Measurements from ENCODE around the gene TMEM255B.

The TMEM255B gene

GRCh38 chr13:113770441-113770840 is 11.4 kb downstream of the TMEM255B start:
- H3K4me3 ChIP-seq (ENCODE audit: low read depth, low read length): no peak overlapping the region
- TF ChIP-seq CTCF (IDR thresholded peaks at IDR 0.05; ENCODE audit: borderline replicate concordance, insufficient read depth, low read depth, low read length): no peak

- no peak overlapping the region for H3K4me3 ChIP-seq (ENCODE audit: low read depth, low read length)
- TF ChIP-seq CTCF (IDR thresholded peaks at IDR 0.05; ENCODE audit: borderline replicate concordance, insufficient read depth, low read depth, low read length): no peak
These were observed 11.9 kb downstream of the TMEM255B start for GRCh38 chr13:113770937-113771336.

- H3K4me3 ChIP-seq (ENCODE audit: low read depth, low read length): no peak overlapping the region
- TF ChIP-seq CTCF (IDR thresholded peaks at IDR 0.05; ENCODE audit: borderline replicate concordance, insufficient read depth, low read depth, low read length): no peak
These were observed 12.8 kb downstream of the TMEM255B start for GRCh38 chr13:113771709-113772331.

GRCh38 chr13:113774177-113775107 is 15.4 kb downstream of the TMEM255B start:
- no peak for TF ChIP-seq CTCF (IDR thresholded peaks at IDR 0.05; ENCODE audit: borderline replicate concordance, insufficient read depth, low read depth, low read length)
- no peak overlapping the region for H3K4me3 ChIP-seq (ENCODE audit: low read depth, low read length)

- no peak for TF ChIP-seq CTCF (IDR thresholded peaks at IDR 0.05; ENCODE audit: borderline replicate concordance, insufficient read depth, low read depth, low read length)
- H3K4me3 ChIP-seq (ENCODE audit: low read depth, low read length): no peak overlapping the region
These were observed 16.6 kb downstream of the TMEM255B start for GRCh38 chr13:113775451-113776145.

- no peak overlapping the region for H3K4me3 ChIP-seq (ENCODE audit: low read depth, low read length)
- no peak for TF ChIP-seq CTCF (IDR thresholded peaks at IDR 0.05; ENCODE audit: borderline replicate concordance, insufficient read depth, low read depth, low read length)
These were observed 17.5 kb downstream of the TMEM255B start for GRCh38 chr13:113776231-113777125.
